Loucy (cell line): ENCODE measurements around the gene RUNX1.
A peak's percentile ranks its signal among the peaks of the same experiment; 100 is the strongest.

Experiments used
- H2AFZ ChIP-seq: fragments of 200-600 bp; sonication (generic); 2 replicates; pipeline ENCODE4 v1.6.0; 2016; ENCODE audit warnings: antibody characterized with exemption, mild to moderate bottlenecking, low read length, moderate library complexity
- H3F3A ChIP-seq: fragments of 200-600 bp; 2 replicates; pipeline ENCODE4 v1.6.0; 2016; ENCODE audit warnings: antibody characterized with exemption, low read depth, mild to moderate bottlenecking
- H3K27me3 ChIP-seq: fragments of 200-600 bp; sonication (generic); 2 replicates; pipeline ENCODE4 v1.6.1; 2014; ENCODE audit warnings: low read length, mild to moderate bottlenecking; ENCODE audit not compliant: insufficient read depth, poor library complexity, severe bottlenecking
- H3K36me3 ChIP-seq: fragments of 200-600 bp; sonication (generic); 2 replicates; pipeline ENCODE4 v1.6.1; 2016; ENCODE audit warnings: low read length; ENCODE audit not compliant: insufficient read depth
- H3K4me1 ChIP-seq: fragments of 200-600 bp; sonication (generic); 2 replicates; pipeline ENCODE4 v1.5.1; 2014; ENCODE audit warnings: low read length, mild to moderate bottlenecking; ENCODE audit not compliant: insufficient read depth, poor library complexity, severe bottlenecking
- H3K4me2 ChIP-seq: fragments of 200-600 bp; sonication (generic); 2 replicates; pipeline ENCODE4 v1.6.0; 2014; ENCODE audit warnings: antibody characterized with exemption, low read length, low read depth, mild to moderate bottlenecking; ENCODE audit not compliant: poor library complexity, severe bottlenecking
- H3K4me3 ChIP-seq: fragments of 200-600 bp; sonication (generic); 2 replicates; pipeline ENCODE4 v1.5.1; 2014; ENCODE audit warnings: low read length, mild to moderate bottlenecking, mixed read lengths; ENCODE audit not compliant: poor library complexity, severe bottlenecking
- H3K79me2 ChIP-seq: fragments of 200-600 bp; sonication (generic); 2 replicates; pipeline ENCODE4 v1.6.1; 2014; ENCODE audit warnings: low read length; ENCODE audit not compliant: insufficient read depth
- H3K9ac ChIP-seq: fragments of 200-600 bp; sonication (generic); 2 replicates; pipeline ENCODE4 v1.6.0; 2014; ENCODE audit warnings: mild to moderate bottlenecking, low read depth, low read length, moderate library complexity; ENCODE audit not compliant: poor library complexity, severe bottlenecking
- H3K9me2 ChIP-seq: fragments of 200-600 bp; sonication (generic); replicated peaks from 2 replicates; pipeline ENCODE4 v1.6.1; 2016; ENCODE audit warnings: low read depth, low read length, mixed read lengths
- H3K9me3 ChIP-seq: fragments of 200-600 bp; sonication (generic); 2 replicates; pipeline ENCODE4 v1.6.1; 2014; ENCODE audit warnings: mild to moderate bottlenecking, antibody characterized with exemption, low read length, low read depth; ENCODE audit not compliant: insufficient read depth
- H4K20me1 ChIP-seq: fragments of 200-600 bp; sonication (generic); 2 replicates; pipeline ENCODE4 v1.6.0; 2014; ENCODE audit warnings: antibody characterized with exemption, low read length, mild to moderate bottlenecking; ENCODE audit not compliant: insufficient read depth, poor library complexity, severe bottlenecking
- CTCF ChIP-seq: fragments of 200-600 bp; sonication (generic); conservative IDR thresholded peaks from 2 replicates; pipeline ENCODE4 v1.5.1; 2014; ENCODE audit warnings: mild to moderate bottlenecking, antibody characterized with exemption, low read length
- EZH2phosphoT487 ChIP-seq: fragments of 200-600 bp; IDR thresholded peaks from 2 replicates; pipeline ENCODE4 v1.6.1; 2018; ENCODE audit warnings: antibody characterized with exemption, mild to moderate bottlenecking, moderate library complexity, borderline replicate concordance

Gene RUNX1

DNA sequence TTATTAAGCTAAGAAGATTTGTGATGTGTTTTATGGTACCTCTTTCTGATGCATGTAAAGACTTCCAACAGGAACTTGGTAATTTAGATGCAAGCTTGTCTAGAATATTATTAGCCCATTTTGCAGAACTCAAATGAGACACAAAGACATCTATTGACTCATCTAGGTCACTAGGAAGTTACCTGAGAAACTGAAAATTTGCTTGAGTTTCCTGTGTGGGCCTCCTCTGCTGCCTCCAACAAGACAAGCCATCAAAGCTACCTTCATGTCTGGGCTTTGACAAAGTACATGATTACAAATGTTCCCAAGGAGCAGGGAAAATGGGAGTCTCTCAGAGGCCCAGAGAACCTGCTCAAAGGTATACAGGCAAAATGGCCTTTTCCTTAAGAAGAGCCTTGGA lies 5.6 kb downstream of the RUNX1 start:
- TF ChIP-seq EZH2phosphoT487 (no peak), CTCF (no peak)
- Histone ChIP-seq H3K4me1 (peaks cover 71% of the 10 kb centered on the region), H4K20me1 (peaks cover 60% of the 10 kb centered on the region), H3K4me2 (peak overlapping the region; percentile 95), H3K79me2 (peaks cover 100% of the 10 kb centered on the region), H3K27me3 (no peaks in the 10 kb centered on the region), H3F3A (0 out of 2 replicates have a peak, but pooled peaks cover under 1% of the 10 kb centered on the region), H3K9me3 (no peaks in the 10 kb centered on the region), H3K4me3 (peak overlapping the region; percentile 90), H3K36me3 (peaks cover 30% of the 10 kb centered on the region), H3K9me2 (no peaks in the 10 kb centered on the region), H2AFZ (no peak overlapping the region), H3K9ac (peak overlapping the region; percentile 97)

DNA sequence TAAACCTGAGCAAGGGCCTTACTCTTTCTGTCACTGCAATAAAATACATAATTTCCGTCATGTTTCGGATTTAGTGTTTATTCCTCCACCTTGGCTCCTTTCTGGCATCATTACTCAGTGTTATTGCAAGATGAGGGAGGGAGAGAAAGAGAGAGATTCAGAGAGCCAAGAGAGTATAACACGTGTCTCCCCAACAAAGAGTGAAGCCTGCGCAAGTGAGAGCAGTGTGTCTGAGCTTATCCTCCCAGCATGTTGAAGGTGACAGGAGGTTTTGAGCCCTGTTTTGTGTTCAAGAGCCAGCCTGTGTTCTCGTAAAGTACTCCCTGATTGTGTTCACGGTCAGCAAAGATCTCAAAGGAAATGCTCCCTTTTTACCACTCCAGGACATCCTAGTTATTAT lies 6.3 kb downstream of the RUNX1 start:
- Histone ChIP-seq H3K9me3 (no peaks in the 10 kb centered on the region), H3K9ac (peak overlapping the region; percentile 97), H3K4me3 (peak overlapping the region; percentile 90), H3K9me2 (no peaks in the 10 kb centered on the region), H3F3A (no peaks in the 10 kb centered on the region), H3K4me1 (peaks cover 78% of the 10 kb centered on the region), H3K27me3 (no peaks in the 10 kb centered on the region), H3K79me2 (peaks cover 100% of the 10 kb centered on the region), H2AFZ (no peak overlapping the region), H3K36me3 (peaks cover 34% of the 10 kb centered on the region), H3K4me2 (peak overlapping the region; percentile 95), H4K20me1 (peaks cover 60% of the 10 kb centered on the region)
- TF ChIP-seq EZH2phosphoT487, result no peak
- no peak for TF ChIP-seq CTCF

- H2AFZ ChIP-seq, result no peak overlapping the region
- peaks cover 68% of the 10 kb centered on the region for H4K20me1 ChIP-seq
- no peaks in the 10 kb centered on the region for H3K9me3 ChIP-seq
- no peaks in the 10 kb centered on the region for H3K27me3 ChIP-seq
- H3K36me3 ChIP-seq, result peaks cover 42% of the 10 kb centered on the region
- TF ChIP-seq CTCF, result no peak
- no peak for TF ChIP-seq EZH2phosphoT487
- H3K9me2 ChIP-seq, result no peaks in the 10 kb centered on the region
- no peaks in the 10 kb centered on the region for H3F3A ChIP-seq
- H3K4me2 ChIP-seq, result peak overlapping the region; percentile 95
- peak overlapping the region; percentile 97 for H3K9ac ChIP-seq
- H3K4me3 ChIP-seq, result peak overlapping the region; percentile 90
- peaks cover 88% of the 10 kb centered on the region for H3K4me1 ChIP-seq
- H3K79me2 ChIP-seq, result peaks cover 100% of the 10 kb centered on the region
These were observed 7.2 kb downstream of the RUNX1 start for GRCh38 chr21:35041881-35042280.
